ACC112 (cell line): ENCODE measurements around the gene LIN7B.

Experiments used
- H2AFZ ChIP-seq: fragments of 200-600 bp; sonication (generic); one replicate; pipeline ENCODE4 v1.6.0; 2017; ENCODE audit warnings: antibody characterized with exemption, low read length; ENCODE audit not compliant: unreplicated experiment
- H3K27ac ChIP-seq: fragments of 200-600 bp; sonication (generic); 2 replicates; pipeline ENCODE4 v1.5.1; 2014; ENCODE audit warnings: low read depth, mild to moderate bottlenecking, antibody characterized with exemption, low read length, moderate library complexity
- H3K27me3 ChIP-seq: fragments of 200-600 bp; sonication (generic); 2 replicates; pipeline ENCODE4 v1.6.1; 2014; ENCODE audit warnings: mild to moderate bottlenecking, antibody characterized with exemption, low read length, moderate library complexity, mixed read lengths; ENCODE audit not compliant: insufficient read depth
- H3K36me3 ChIP-seq: fragments of 200-600 bp; sonication (generic); 2 replicates; pipeline ENCODE4 v1.6.1; 2016; ENCODE audit warnings: mild to moderate bottlenecking, antibody characterized with exemption, low read length, moderate library complexity, mixed read lengths; ENCODE audit not compliant: insufficient read depth
- H3K4me1 ChIP-seq: fragments of 200-600 bp; sonication (generic); one replicate; pipeline ENCODE4 v1.6.1; 2016; ENCODE audit warnings: low read length, mixed read lengths; ENCODE audit not compliant: insufficient read depth, unreplicated experiment, control insufficient read depth
- H3K4me3 ChIP-seq: fragments of 200-600 bp; sonication (generic); 2 replicates; pipeline ENCODE4 v1.5.1; 2014; ENCODE audit warnings: mild to moderate bottlenecking, low read depth, low read length
- H3K79me2 ChIP-seq: fragments of 200-600 bp; sonication (generic); one replicate; pipeline ENCODE4 v1.6.0; 2016; ENCODE audit warnings: low read length; ENCODE audit not compliant: control insufficient read depth, unreplicated experiment, insufficient read depth

LIN7B gene

GRCh38 chr19:49080392-49080791, 33.8 kb upstream of the LIN7B start:
- H3K79me2 ChIP-seq = peaks cover under 1% of the 10 kb centered on the region
- no peak overlapping the region for H3K27ac ChIP-seq
- no peak overlapping the region for H2AFZ ChIP-seq
- H3K4me1 ChIP-seq = no peaks in the 10 kb centered on the region
- H3K27me3 ChIP-seq = no peaks in the 10 kb centered on the region
- H3K36me3 ChIP-seq = no peaks in the 10 kb centered on the region
- no peak overlapping the region for H3K4me3 ChIP-seq

GRCh38 chr19:49081273-49081672, 32.9 kb upstream of the LIN7B start:
- H3K4me1 ChIP-seq = no peaks in the 10 kb centered on the region
- no peak overlapping the region for H2AFZ ChIP-seq
- H3K79me2 ChIP-seq = peaks cover 9% of the 10 kb centered on the region
- H3K4me3 ChIP-seq = no peak overlapping the region
- no peaks in the 10 kb centered on the region for H3K27me3 ChIP-seq
- H3K36me3 ChIP-seq = no peaks in the 10 kb centered on the region
- no peak overlapping the region for H3K27ac ChIP-seq

- Histone ChIP-seq H3K27ac (peak overlapping the region; percentile 79; the same call in 1 of the 2 replicates), H3K79me2 (peaks cover 36% of the 10 kb centered on the region), H3K4me3 (peak overlapping the region; percentile 85), H3K4me1 (peaks cover 4% of the 10 kb centered on the region), H3K27me3 (no peaks in the 10 kb centered on the region), H2AFZ (no peak overlapping the region), H3K36me3 (peaks cover 9% of the 10 kb centered on the region; the same call in 1 of the 2 replicates)
These were observed 29.8 kb upstream of the LIN7B start for GRCh38 chr19:49084206-49085019.

DNA sequence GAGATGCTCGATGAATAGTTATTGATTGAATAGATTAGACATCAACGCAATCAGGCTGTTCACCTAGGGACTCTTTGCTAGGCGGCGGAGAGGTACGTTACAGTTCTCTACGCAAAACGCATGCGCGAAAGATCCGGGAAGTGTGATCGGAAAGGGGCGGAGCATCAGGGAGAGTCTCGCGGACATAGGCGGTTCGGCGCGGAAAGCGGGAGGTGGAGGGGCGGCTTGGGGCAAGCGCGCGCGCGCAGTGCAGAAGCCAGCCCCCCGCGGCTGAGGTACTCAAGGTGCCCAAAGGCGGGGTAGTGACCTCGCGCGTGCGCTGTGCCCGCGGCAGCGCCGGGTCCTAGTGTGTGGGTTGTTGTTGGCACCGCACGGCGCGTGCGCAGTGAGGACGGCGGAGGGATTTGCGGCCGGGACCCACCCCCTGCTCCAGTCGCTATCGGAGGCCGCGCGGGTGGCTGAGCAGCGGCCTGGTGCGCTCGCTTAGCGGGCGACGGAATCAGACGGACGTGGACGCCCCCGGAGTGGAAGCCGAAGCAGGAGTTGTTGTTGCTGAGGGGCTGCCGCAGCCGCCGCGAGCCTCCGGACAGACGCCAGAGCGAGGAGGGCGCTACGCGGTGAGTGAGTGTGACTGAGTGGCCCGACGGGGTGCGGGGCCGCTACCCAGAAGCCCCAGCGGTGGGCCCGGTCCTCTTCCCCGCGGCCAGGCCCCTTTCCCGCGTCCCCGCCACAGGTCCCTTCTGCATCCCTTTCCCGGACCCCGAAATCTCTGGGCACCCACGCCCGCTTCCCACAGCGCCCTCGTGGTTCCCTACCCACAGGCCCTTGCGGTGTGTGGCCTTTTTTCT, 28.9 kb upstream of the LIN7B start, which contains the start of gene SNRNP70:
TSS of gene SNRNP70 (plus strand) at position 432 of the 848 bp plus-strand sequence. CDS start 964 bp downstream, outside the sequence.
- Histone ChIP-seq H3K4me1 (peaks cover 4% of the 10 kb centered on the region), H3K36me3 (peaks cover 11% of the 10 kb centered on the region), H3K27ac (peak within 1 kb of the TSS; percentile 79), H2AFZ (no peak within 1 kb of the TSS), H3K27me3 (no peaks in the 10 kb centered on the region), H3K4me3 (peak within 1 kb of the TSS; percentile 85), H3K79me2 (peaks cover 42% of the 10 kb centered on the region)

DNA sequence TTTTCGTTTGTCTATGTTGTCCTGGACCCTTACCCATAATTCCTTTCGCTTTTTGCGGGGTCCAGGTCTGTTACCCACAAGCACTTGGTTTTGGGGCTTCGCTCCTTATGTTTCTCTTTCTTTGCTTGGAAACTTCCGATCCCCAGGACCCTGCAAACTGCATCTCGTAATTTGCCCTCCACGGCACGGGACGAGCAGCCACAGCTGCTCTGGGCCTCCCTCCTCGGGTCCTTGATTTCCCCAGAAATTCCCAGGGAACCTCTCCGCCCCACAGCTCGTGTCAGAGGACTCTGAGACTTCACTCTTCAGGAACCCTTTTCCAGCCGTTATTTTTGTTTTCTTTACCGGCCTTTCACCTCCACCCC, 28.3 kb upstream of the LIN7B start:
- H3K36me3 ChIP-seq = peaks cover 16% of the 10 kb centered on the region
- H3K27ac ChIP-seq = peak overlapping the region; percentile 79
- peak overlapping the region; percentile 85 for H3K4me3 ChIP-seq
- H3K79me2 ChIP-seq = peaks cover 48% of the 10 kb centered on the region
- H3K27me3 ChIP-seq = no peaks in the 10 kb centered on the region
- peaks cover 4% of the 10 kb centered on the region for H3K4me1 ChIP-seq
- no peak overlapping the region for H2AFZ ChIP-seq

DNA sequence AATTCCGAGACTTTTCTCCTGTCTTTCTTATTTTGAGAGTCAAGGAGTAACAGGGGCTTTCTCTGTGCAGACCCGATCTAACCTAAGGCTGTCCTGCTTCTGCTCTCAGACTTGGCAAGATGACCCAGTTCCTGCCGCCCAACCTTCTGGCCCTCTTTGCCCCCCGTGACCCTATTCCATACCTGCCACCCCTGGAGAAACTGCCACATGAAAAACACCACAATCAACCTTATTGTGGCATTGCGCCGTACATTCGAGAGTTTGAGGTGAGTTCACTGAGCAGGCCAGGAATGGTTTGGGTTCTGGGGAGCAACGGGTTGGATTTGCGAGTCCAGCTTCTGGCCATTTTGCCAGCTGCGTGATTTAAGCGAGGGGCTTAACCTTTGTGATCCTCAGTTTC, 27.9 kb upstream of the LIN7B start:
- H2AFZ ChIP-seq = no peak overlapping the region
- peak overlapping the region; percentile 85 for H3K4me3 ChIP-seq
- peaks cover 17% of the 10 kb centered on the region for H3K36me3 ChIP-seq
- peaks cover 49% of the 10 kb centered on the region for H3K79me2 ChIP-seq
- H3K27me3 ChIP-seq = no peaks in the 10 kb centered on the region
- peaks cover 4% of the 10 kb centered on the region for H3K4me1 ChIP-seq
- H3K27ac ChIP-seq = peak overlapping the region; percentile 79; the same call in 1 of the 2 replicates

DNA sequence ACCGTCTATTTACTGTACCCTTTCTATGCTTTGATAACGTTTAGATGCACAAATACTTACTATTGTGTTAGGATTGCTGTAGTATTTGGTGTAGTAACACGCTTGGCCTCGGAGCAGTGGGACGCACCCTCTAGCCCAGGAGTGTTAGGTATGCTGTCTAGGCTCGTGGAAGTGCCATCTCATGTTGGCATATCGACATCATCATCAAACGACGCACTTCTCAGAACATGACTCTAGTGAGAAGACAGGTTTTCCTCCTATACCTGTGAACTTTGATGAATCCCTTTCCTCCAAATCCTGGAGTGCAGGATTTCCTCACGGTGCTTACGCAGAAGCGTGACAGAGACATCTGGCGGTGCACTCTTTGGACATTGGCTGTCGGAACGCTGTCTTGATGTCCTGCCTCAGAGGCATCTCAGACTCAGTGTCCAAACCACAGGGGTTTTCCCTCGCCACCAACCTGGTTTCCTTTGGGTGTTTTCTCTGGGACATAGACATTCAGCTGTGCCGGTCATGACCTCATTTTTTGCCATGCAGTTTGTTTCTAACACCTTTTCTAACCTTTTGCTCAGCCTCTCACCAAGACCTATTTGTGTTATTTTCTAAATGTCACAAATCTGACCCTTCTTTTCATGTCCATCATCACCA, 22.7 kb upstream of the LIN7B start:
- Histone ChIP-seq H3K4me1 (peaks cover 4% of the 10 kb centered on the region), H3K4me3 (no peak overlapping the region), H3K27me3 (no peaks in the 10 kb centered on the region), H3K27ac (no peak overlapping the region), H3K79me2 (peaks cover 46% of the 10 kb centered on the region), H3K36me3 (peaks cover 19% of the 10 kb centered on the region), H2AFZ (no peak overlapping the region)

DNA sequence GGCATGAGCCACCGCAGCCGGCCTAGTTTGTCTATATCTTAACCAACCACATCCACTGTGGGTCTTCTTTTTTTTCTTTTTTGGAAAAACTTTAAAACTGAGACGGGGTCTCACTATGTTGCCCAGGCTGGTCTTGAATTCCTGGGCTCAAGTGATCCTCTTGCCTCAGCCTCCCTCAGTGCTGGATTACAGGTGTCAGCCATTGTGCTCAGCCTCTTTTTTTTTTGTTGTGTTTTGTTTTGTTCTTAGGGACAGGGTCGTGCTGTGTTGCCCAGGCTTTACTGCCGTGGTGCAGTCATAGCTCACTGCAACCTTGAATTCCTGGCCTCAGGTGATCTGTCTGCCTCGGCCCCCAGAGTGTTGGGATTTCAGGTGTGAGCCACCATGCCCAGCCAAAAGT, 21.5 kb upstream of the LIN7B start:
- H3K27ac ChIP-seq = no peak overlapping the region
- H3K79me2 ChIP-seq = peaks cover 37% of the 10 kb centered on the region
- H3K4me1 ChIP-seq = no peaks in the 10 kb centered on the region
- no peaks in the 10 kb centered on the region for H3K27me3 ChIP-seq
- H2AFZ ChIP-seq = no peak overlapping the region
- H3K4me3 ChIP-seq = no peak overlapping the region
- peaks cover 19% of the 10 kb centered on the region for H3K36me3 ChIP-seq

- Histone ChIP-seq H3K27ac (no peak overlapping the region), H3K4me3 (no peak overlapping the region), H3K4me1 (no peaks in the 10 kb centered on the region), H3K79me2 (peaks cover 33% of the 10 kb centered on the region), H3K36me3 (peaks cover 27% of the 10 kb centered on the region), H2AFZ (no peak overlapping the region), H3K27me3 (no peaks in the 10 kb centered on the region)
These were observed 19.4 kb upstream of the LIN7B start for GRCh38 chr19:49094505-49095482.
